AG04450 (cell line): ENCODE data around the gene VEGFB. TPM values are rescaled to one million over a fixed set of nuclear protein-coding genes. Genes with fewer than 3 reads are reported as not detected.

ENCODE experiments used
- CTCF ChIA-PET: fragments of 300-600, 350-600 bp; formaldehyde crosslinking; extraction: SDS; loops from one replicate; lab custom pipeline; 2022; ENCODE audit warnings: antibody characterized with exemption, inconsistent platforms; lab: Charles Lee
- POLR2A ChIA-PET: fragments of 350-600 bp; formaldehyde crosslinking; extraction: SDS; loops from one replicate; lab custom pipeline; 2021; ENCODE audit warnings: antibody characterized with exemption, inconsistent platforms; lab: Yijun Ruan, JAX
- DNase-seq: peaks from one replicate; pipeline ENCODE4 v3.0.0-alpha.2; 2011; ENCODE audit warnings: low read depth, low spot score
- H3K27ac ChIP-seq: one replicate; pipeline ENCODE4 v1.5.1; 2012; ENCODE audit warnings: low read depth, low read length, control low read depth
- H3K27me3 ChIP-seq: one replicate; pipeline ENCODE4 v1.6.0; 2012; ENCODE audit warnings: low read length; ENCODE audit not compliant: control insufficient read depth, insufficient read depth
- H3K4me3 ChIP-seq: 2 replicates; pipeline ENCODE4 v1.5.1; 2011; ENCODE audit warnings: mild to moderate bottlenecking, low read depth, low read length, control low read depth
- H3K9me3 ChIP-seq: 2 replicates; pipeline ENCODE4 v1.5.1; 2012; ENCODE audit warnings: low read length; ENCODE audit not compliant: control insufficient read depth, insufficient read depth
- polyA plus RNA-seq: library from polyadenylated mRNA; depleted of rRNA; stranded (reverse); fragments of >200 nt; gene quantifications from 2 replicates; pipeline ENCODE4 v1.2.3, GENCODE V29; 2011
- TF ChIP-seq, protein P1 (sequence below): IDR thresholded peaks from 2 replicates; pipeline ENCODE4 v1.5.1; 2011; ENCODE audit warnings: low read depth, low read length, control low read depth, inconsistent platforms

The VEGFB gene
- polyA plus RNA-seq, 1 experiment: 11.8 TPM

- Histone ChIP-seq H3K9me3 (no peaks in the 10 kb centered on the region; the same call in 1 of the 2 replicates), H3K27me3 (no peaks in the 10 kb centered on the region), H3K4me3 (no peak overlapping the region), H3K27ac (no peak overlapping the region)
- DNase-seq: no peak
- CTCF ChIA-PET: interaction anchor here (1.5 to 2.5 kb wide), 2 partner anchors 14 to 40 kb away, joined by 4 to 12 read pairs; partner anchors contain the start of gene PLCB3
- TF ChIP-seq, protein P1, sequence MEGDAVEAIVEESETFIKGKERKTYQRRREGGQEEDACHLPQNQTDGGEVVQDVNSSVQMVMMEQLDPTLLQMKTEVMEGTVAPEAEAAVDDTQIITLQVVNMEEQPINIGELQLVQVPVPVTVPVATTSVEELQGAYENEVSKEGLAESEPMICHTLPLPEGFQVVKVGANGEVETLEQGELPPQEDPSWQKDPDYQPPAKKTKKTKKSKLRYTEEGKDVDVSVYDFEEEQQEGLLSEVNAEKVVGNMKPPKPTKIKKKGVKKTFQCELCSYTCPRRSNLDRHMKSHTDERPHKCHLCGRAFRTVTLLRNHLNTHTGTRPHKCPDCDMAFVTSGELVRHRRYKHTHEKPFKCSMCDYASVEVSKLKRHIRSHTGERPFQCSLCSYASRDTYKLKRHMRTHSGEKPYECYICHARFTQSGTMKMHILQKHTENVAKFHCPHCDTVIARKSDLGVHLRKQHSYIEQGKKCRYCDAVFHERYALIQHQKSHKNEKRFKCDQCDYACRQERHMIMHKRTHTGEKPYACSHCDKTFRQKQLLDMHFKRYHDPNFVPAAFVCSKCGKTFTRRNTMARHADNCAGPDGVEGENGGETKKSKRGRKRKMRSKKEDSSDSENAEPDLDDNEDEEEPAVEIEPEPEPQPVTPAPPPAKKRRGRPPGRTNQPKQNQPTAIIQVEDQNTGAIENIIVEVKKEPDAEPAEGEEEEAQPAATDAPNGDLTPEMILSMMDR: no peak
- POLR2A ChIA-PET: interaction anchor here (0.6 to 1.3 kb wide), 2 partner anchors 12 to 31 kb away, joined by 4 to 11 read pairs; no protein-coding TSS in a partner anchor
Observed at GRCh38 chr11:64264371-64264852, 30.0 kb downstream of the VEGFB start.

DNA sequence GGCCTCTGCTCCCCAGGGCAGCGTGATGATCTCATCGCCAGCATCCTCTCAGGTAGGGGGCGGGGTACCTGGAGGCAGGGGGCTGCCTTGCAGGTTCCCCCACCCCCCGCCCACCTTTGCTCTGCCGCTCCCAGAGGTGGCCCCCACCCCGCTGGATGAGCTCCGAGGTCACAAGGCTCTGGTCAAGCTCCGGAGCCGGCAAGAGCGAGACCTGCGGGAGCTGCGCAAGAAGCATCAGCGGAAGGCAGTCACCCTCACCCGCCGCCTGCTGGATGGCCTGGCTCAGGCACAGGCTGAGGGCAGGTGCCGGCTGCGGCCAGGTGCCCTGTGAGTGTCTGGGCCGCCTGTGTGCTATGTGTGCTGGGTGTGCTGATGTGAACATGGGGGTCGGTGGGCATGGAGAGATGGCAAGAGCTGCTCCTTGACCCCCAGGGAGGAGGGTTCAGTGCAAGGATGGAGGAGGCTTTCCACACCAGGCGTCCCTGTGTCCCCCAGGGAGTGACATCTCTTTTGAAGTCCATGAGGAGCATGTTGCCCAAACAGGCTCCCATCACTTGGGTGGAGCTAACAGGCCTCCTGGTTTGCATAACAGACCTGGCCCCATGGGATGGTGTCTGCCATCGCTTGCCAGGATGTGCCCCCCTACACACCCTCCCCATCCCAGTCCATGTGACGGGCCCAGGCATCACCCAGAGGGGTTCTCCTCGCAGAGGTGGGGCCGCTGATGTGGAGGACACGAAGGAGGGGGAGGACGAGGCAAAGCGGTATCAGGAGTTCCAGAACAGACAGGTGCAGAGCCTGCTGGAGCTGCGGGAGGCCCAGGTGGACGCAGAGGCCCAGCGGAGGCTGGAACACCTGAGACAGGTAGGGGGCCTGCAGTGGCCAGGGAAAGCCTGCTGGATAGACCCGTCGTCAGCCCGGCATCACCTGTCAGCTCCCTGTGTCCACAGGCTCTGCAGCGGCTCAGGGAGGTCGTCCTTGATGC, 31.1 kb downstream of the VEGFB start:
- no peak overlapping the region for H3K4me3 ChIP-seq
- H3K9me3 ChIP-seq: no peaks in the 10 kb centered on the region; the same call in 1 of the 2 replicates
- H3K27me3 ChIP-seq: no peaks in the 10 kb centered on the region
- no peak for DNase-seq
- ChIA-PET POLR2A (interaction anchor here (0.6 kb wide), 2 partner anchors 84 to 575 kb away, joined by 3 read pairs; no protein-coding TSS in a partner anchor), CTCF (interaction anchor here (2.5 kb wide), 1 partner anchor 15 kb away, joined by 12 read pairs; the partner anchor contains the start of gene PLCB3)
- no peak overlapping the region for H3K27ac ChIP-seq
- TF ChIP-seq, protein P1: no peak

DNA sequence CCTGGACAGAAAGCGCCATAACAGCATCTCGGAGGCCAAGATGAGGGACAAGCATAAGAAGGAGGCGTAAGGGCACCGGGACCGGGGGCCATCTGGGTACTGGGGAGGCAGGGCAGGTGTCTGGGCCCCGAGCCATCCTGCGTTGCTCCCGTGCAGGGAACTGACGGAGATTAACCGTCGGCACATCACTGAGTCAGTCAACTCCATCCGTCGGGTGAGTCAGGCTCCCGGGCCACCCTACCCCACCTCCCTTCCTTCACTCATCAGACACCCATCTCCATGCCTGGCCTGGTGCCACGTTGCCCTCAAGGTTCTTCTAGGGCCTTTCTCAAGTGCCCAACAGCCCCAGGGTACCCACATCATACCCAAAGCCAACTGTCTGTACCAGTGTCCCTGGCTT, 32.0 kb downstream of the VEGFB start:
- POLR2A ChIA-PET: interaction anchor here (0.6 kb wide), 1 partner anchor 574 kb away, joined by 3 read pairs; no protein-coding TSS in a partner anchor
- no peaks in the 10 kb centered on the region for H3K27me3 ChIP-seq
- H3K4me3 ChIP-seq: no peak overlapping the region

GRCh38 chr11:64267207-64267945, 33.0 kb downstream of the VEGFB start:
- CTCF ChIA-PET: interaction anchor here (0.6 to 4.0 kb wide), 5 partner anchors 16 to 1437 kb away, joined by 3 to 23 read pairs (median 9); partner anchors contain the start of gene PLCB3

More for the DNA sequence above, 32.0 kb downstream of the VEGFB start:
- CTCF ChIA-PET: no interaction called here
- TF ChIP-seq, protein P1: no peak
- no peak overlapping the region for H3K27ac ChIP-seq
- no peak for DNase-seq
- H3K9me3 ChIP-seq: no peaks in the 10 kb centered on the region; the same call in 1 of the 2 replicates

More at GRCh38 chr11:64267207-64267945, 33.0 kb downstream of the VEGFB start:
- TF ChIP-seq, protein P1: no peak
- no peaks in the 10 kb centered on the region for H3K27me3 ChIP-seq
- DNase-seq: no peak
- no peak overlapping the region for H3K4me3 ChIP-seq
- H3K9me3 ChIP-seq: no peaks in the 10 kb centered on the region; the same call in 1 of the 2 replicates
- POLR2A ChIA-PET: interaction anchor here (1.5 kb wide), 1 partner anchor 20 kb away, joined by 4 read pairs; the partner anchor contains the start of gene PPP1R14B
- no peak overlapping the region for H3K27ac ChIP-seq
